Endothelial cell of umbilical vein (primary cell): ENCODE measurements around the gene SLC25A48. TPM values are rescaled to one million over a fixed set of nuclear protein-coding genes. Genes with fewer than 3 reads are reported as not detected.

Experiments
- BruUV-seq: library from RNA; stranded (reverse); fragments of 400-500 nt; replicated peaks from 2 replicates; lab custom pipeline; 2021; lab: Mats Ljungman, UMichigan
- CTCF ChIA-PET: fragments of 300-600, 350-600 bp; sonication (Branson Sonifier 250); formaldehyde crosslinking; loops from one replicate; lab custom pipeline; 2021; ENCODE audit warnings: antibody characterized with exemption, inconsistent platforms; lab: Charles Lee
- POLR2A ChIA-PET: fragments of 300-600, 350-600 bp; sonication (Branson Sonifier 250); formaldehyde crosslinking; loops from one replicate; lab custom pipeline; 2021; ENCODE audit warnings: antibody characterized with exemption, inconsistent platforms; lab: Charles Lee
- DNase-seq: peaks from one replicate; pipeline ENCODE4 v3.0.0-alpha.2; 2011; ENCODE audit warnings: low read depth, low spot score
- FAIRE-seq: peaks from 2 replicates; lab custom pipeline; 2011; peaks lifted over from hg19 to GRCh38; lab: Jason Lieb, UNC
- H2AFZ ChIP-seq: 2 replicates; pipeline ENCODE4 v1.6.0; 2012; ENCODE audit warnings: low read depth, low read length, control low read depth, inconsistent platforms
- H3K27ac ChIP-seq: 2 replicates; pipeline ENCODE4 v1.5.1; 2011; ENCODE audit warnings: low read depth, mild to moderate bottlenecking, control low read depth, low read length, moderate library complexity; ENCODE audit not compliant: insufficient read depth
- H3K27me3 ChIP-seq, 2 experiments: 2 replicates each; pipeline versions ENCODE4 v1.6.0 to v1.6.1; 2011; ENCODE audit warnings: low read length in 2 of 2, mixed read lengths in 1 of 2; ENCODE audit not compliant: control insufficient read depth in 2 of 2, insufficient read depth in 2 of 2
- H3K36me3 ChIP-seq, 2 experiments: 2 replicates in 1 of 2; 3 replicates in 1 of 2; pipeline ENCODE4 v1.5.1; 2011; ENCODE audit warnings: low read length in 2 of 2, mild to moderate bottlenecking in 1 of 2, moderate library complexity in 1 of 2; ENCODE audit not compliant: control insufficient read depth in 2 of 2, insufficient read depth in 2 of 2; ENCODE audit errors: extremely low read depth in 1 of 2
- H3K4me1 ChIP-seq: 3 replicates; pipeline ENCODE4 v1.5.1; 2011; ENCODE audit warnings: mild to moderate bottlenecking, low read length; ENCODE audit not compliant: control insufficient read depth, insufficient read depth; ENCODE audit errors: extremely low read depth
- H3K4me2 ChIP-seq: 2 replicates; pipeline ENCODE4 v1.6.1; 2011; ENCODE audit warnings: low read length, control low read depth, mixed read lengths; ENCODE audit not compliant: insufficient read depth
- H3K4me3 ChIP-seq, 3 experiments: fragments of 200-600 bp in 1 of 3; sonication (generic), shearing (Covaris generic) in 1 of 3; replicated peaks in 1 of 3; 2 replicates each; pipeline ENCODE4 v1.5.1; 2011 to 2016; ENCODE audit warnings: control low read depth in 3 of 3, low read length in 3 of 3, mild to moderate bottlenecking in 2 of 3, inconsistent platforms in 1 of 3, low read depth in 1 of 3, moderate library complexity in 1 of 3; ENCODE audit not compliant: insufficient read depth in 1 of 3
- H3K79me2 ChIP-seq: 2 replicates; pipeline ENCODE4 v1.6.0; 2012; ENCODE audit warnings: low read length, inconsistent platforms; ENCODE audit not compliant: control insufficient read depth, insufficient read depth
- H3K9ac ChIP-seq: replicated peaks from 2 replicates; pipeline ENCODE3; 2011; ENCODE audit warnings: low read length, control low read depth; ENCODE audit not compliant: insufficient read depth; ENCODE audit errors: extremely low read depth
- H3K9me1 ChIP-seq: replicated peaks from 3 replicates; pipeline ENCODE4 v1.6.0; 2011; ENCODE audit warnings: mild to moderate bottlenecking, low read length; ENCODE audit not compliant: control insufficient read depth, insufficient read depth; ENCODE audit errors: extremely low read depth
- H3K9me3 ChIP-seq: replicated peaks from 2 replicates; pipeline ENCODE4 v1.5.1; 2012; ENCODE audit warnings: low read length, inconsistent platforms; ENCODE audit not compliant: control insufficient read depth, insufficient read depth
- H4K20me1 ChIP-seq: replicated peaks from 2 replicates; pipeline ENCODE3; 2011; ENCODE audit warnings: mild to moderate bottlenecking, low read length; ENCODE audit not compliant: control insufficient read depth, insufficient read depth; ENCODE audit errors: extremely low read depth
- CTCF ChIP-seq, 2 donors: IDR thresholded peaks; 1 replicate in 1 of 2; 2 replicates in 1 of 2; pipeline ENCODE4 v1.5.1; 2011; ENCODE audit warnings: low read length in 2 of 2, mild to moderate bottlenecking in 2 of 2, moderate library complexity in 2 of 2, control low read depth in 1 of 2, inconsistent platforms in 1 of 2, low read depth in 1 of 2; ENCODE audit not compliant: insufficient read depth in 1 of 2; ENCODE audit errors: extremely low read depth in 1 of 2
- EZH2 ChIP-seq: IDR thresholded peaks from 2 replicates; pipeline ENCODE4 v1.6.1; 2012; ENCODE audit warnings: borderline replicate concordance, low read depth, mild to moderate bottlenecking, moderate library complexity, low read length, inconsistent platforms; ENCODE audit not compliant: severe bottlenecking
- MAX ChIP-seq: IDR thresholded peaks from 2 replicates; pipeline ENCODE4 v1.6.1; 2011; ENCODE audit not compliant: insufficient read depth, insufficient read length
- POLR2A ChIP-seq: IDR thresholded peaks from 2 replicates; pipeline ENCODE4 v1.6.1; 2012; ENCODE audit warnings: low read depth, mild to moderate bottlenecking, control low read depth, low read length
- dilution Hi-C: fragments of 300-500 bp; cut with MboI; formaldehyde crosslinking; loops from one replicate; pipeline ENCODE4 v1.15.0; 2019; ENCODE audit warnings: low sequenced_read_pairs; ENCODE audit not compliant: extremely low pct_ligation_motif_present
- intact Hi-C: fragments of 100-400 bp; cut with micrococcal nuclease; formaldehyde crosslinking; loops from one replicate; pipeline ENCODE4 v1.10.0; 2022
- polyA plus RNA-seq, 4 experiments: library from polyadenylated mRNA; depleted of rRNA in 3 of 4; stranded (reverse) in 3 of 4; unstranded in 1 of 4; fragments of >200 nt; gene quantifications; 2 replicates each; pipeline versions ENCODE4 v1.2.1 to v1.2.3, GENCODE V29; 2011 to 2012; ENCODE audit warnings: missing spikeins in 1 of 4
- total RNA-seq: library from RNA; stranded (reverse); gene quantifications from 2 replicates; pipeline ENCODE4 v1.2.3, GENCODE V29; 2021

SLC25A48 gene
- total and polyA plus RNA-seq, 2 donors (not counting 3 experiments of a cell fraction or from before 2014, with no cell fraction given): not detected

GRCh38 chr5:135833961-135834638 lies 363 bp upstream of the SLC25A48 start:
- Histone ChIP-seq H3K27me3 (peaks cover 12 to 22% of the 10 kb centered on the region in 2 experiments), H3K4me1 (no peaks in the 10 kb centered on the region), H3K9me1 (no peaks in the 10 kb centered on the region), H2AFZ (no peak overlapping the region), H3K9ac (no peak overlapping the region), H3K79me2 (no peaks in the 10 kb centered on the region), H3K9me3 (no peaks in the 10 kb centered on the region), H3K27ac (no peak overlapping the region), H3K36me3 (no peaks in the 10 kb centered on the region), H4K20me1 (no peaks in the 10 kb centered on the region), H3K4me3 (no peak overlapping the region), H3K4me2 (no peak overlapping the region)
- POLR2A ChIA-PET: no interaction called here
- intact Hi-C loops (no loop called here), dilution Hi-C loops (loop anchor here (25.0 kb wide), 2 partner anchors 97 to 247 kb away; partner anchors contain the start of gene CXCL14)
- no TSS peak for BruUV-seq
- FAIRE-seq (peak; percentile 37), DNase-seq (no peak)
- CTCF ChIA-PET: interaction anchor here (1.0 to 2.2 kb wide), 3 partner anchors 10 to 368 kb away, joined by 3 to 10 read pairs (median 3); no protein-coding TSS in a partner anchor
- TF ChIP-seq CTCF (IDR thresholded peaks at IDR 0.05; ENCODE audit: extremely low read depth in 1 of 2, insufficient read depth in 1 of 2, low read depth in 1 of 2, low read length in 2 of 2) (peak in 1 of 2 donors; percentile 73), MAX (no peak), POLR2A (no peak), EZH2 (no peak)
